Mucosa of rectum (tissue), 2 donors: ENCODE results near the gene STX4.

Source experiments
- H3K27ac ChIP-seq, 2 donors: one replicate each; pipeline ENCODE4 v1.7.0; 2013; ENCODE audit warnings: inconsistent platforms in 2 of 2, low read depth in 2 of 2, low read length in 2 of 2
- H3K27me3 ChIP-seq, 2 donors: one replicate each; pipeline ENCODE4 v1.7.0; 2013; ENCODE audit warnings: low read length in 2 of 2; ENCODE audit not compliant: control insufficient read depth in 2 of 2, insufficient read depth in 2 of 2
- H3K36me3 ChIP-seq, 2 donors: one replicate each; pipeline ENCODE4 v1.7.0; 2013; ENCODE audit warnings: low read length in 2 of 2; ENCODE audit not compliant: control insufficient read depth in 2 of 2, insufficient read depth in 2 of 2
- H3K4me1 ChIP-seq, 2 donors: one replicate each; pipeline ENCODE4 v1.7.0; 2013; ENCODE audit warnings: low read length in 2 of 2, mild to moderate bottlenecking in 1 of 2; ENCODE audit not compliant: control insufficient read depth in 2 of 2, insufficient read depth in 2 of 2
- H3K4me3 ChIP-seq, 2 donors: one replicate each; pipeline ENCODE4 v1.7.0; 2013; ENCODE audit warnings: low read length in 2 of 2
- H3K9ac ChIP-seq, 2 donors: one replicate each; pipeline ENCODE4 v1.7.0; 2013; ENCODE audit warnings: low read length in 2 of 2, low read depth in 1 of 2, mild to moderate bottlenecking in 1 of 2
- H3K9me3 ChIP-seq, 2 donors: one replicate each; pipeline ENCODE4 v1.7.0; 2013; ENCODE audit warnings: low read length in 2 of 2; ENCODE audit not compliant: control insufficient read depth in 2 of 2
- donor health status: healthy.
- donor health status: Normal muscosa, but diverticular disease.

STX4 gene

GRCh38 chr16:31000671-31001382 lies 32.5 kb upstream of the STX4 start:
- H3K27me3 ChIP-seq = peaks cover 0 to 9% of the 10 kb centered on the region in 2 donors
- no peak overlapping the region for H3K27ac ChIP-seq
- H3K9ac ChIP-seq = no peak overlapping the region
- H3K36me3 ChIP-seq = no peaks in the 10 kb centered on the region
- no peak overlapping the region for H3K4me3 ChIP-seq
- H3K4me1 ChIP-seq = peaks cover 4 to 12% of the 10 kb centered on the region in 2 donors
- H3K9me3 ChIP-seq = no peaks in the 10 kb centered on the region

GRCh38 chr16:31001507-31002249 lies 31.7 kb upstream of the STX4 start:
- Histone ChIP-seq H3K36me3 (no peaks in the 10 kb centered on the region), H3K9ac (no peak overlapping the region), H3K9me3 (no peaks in the 10 kb centered on the region), H3K4me1 (peaks cover 2 to 8% of the 10 kb centered on the region in 2 donors), H3K27me3 (peaks cover 0 to 9% of the 10 kb centered on the region in 2 donors), H3K4me3 (no peak overlapping the region), H3K27ac (no peak overlapping the region)

GRCh38 chr16:31002250-31002700 lies 31.1 kb upstream of the STX4 start:
- no peak overlapping the region for H3K9ac ChIP-seq
- H3K27me3 ChIP-seq = peaks cover 0 to 11% of the 10 kb centered on the region in 2 donors
- no peaks in the 10 kb centered on the region for H3K36me3 ChIP-seq
- peaks cover 0 to 4% of the 10 kb centered on the region in 2 donors for H3K4me1 ChIP-seq
- H3K9me3 ChIP-seq = no peaks in the 10 kb centered on the region
- no peak overlapping the region for H3K27ac ChIP-seq
- no peak overlapping the region for H3K4me3 ChIP-seq

GRCh38 chr16:31002862-31003341 lies 30.5 kb upstream of the STX4 start:
- H3K9ac ChIP-seq = no peak overlapping the region
- H3K4me1 ChIP-seq = no peaks in the 10 kb centered on the region
- H3K27me3 ChIP-seq = peaks cover 5 to 12% of the 10 kb centered on the region in 2 donors
- no peaks in the 10 kb centered on the region for H3K36me3 ChIP-seq
- no peak overlapping the region for H3K27ac ChIP-seq
- no peak overlapping the region for H3K4me3 ChIP-seq
- no peaks in the 10 kb centered on the region for H3K9me3 ChIP-seq

GRCh38 chr16:31003744-31004143 lies 29.6 kb upstream of the STX4 start:
- H3K9ac ChIP-seq = no peak overlapping the region
- H3K27me3 ChIP-seq = peaks cover 6 to 14% of the 10 kb centered on the region in 2 donors
- no peaks in the 10 kb centered on the region for H3K9me3 ChIP-seq
- H3K27ac ChIP-seq = no peak overlapping the region
- H3K4me3 ChIP-seq = no peak overlapping the region
- no peaks in the 10 kb centered on the region for H3K36me3 ChIP-seq
- H3K4me1 ChIP-seq = no peaks in the 10 kb centered on the region

- Histone ChIP-seq H3K4me1 (no peaks in the 10 kb centered on the region), H3K27me3 (peaks cover 15 to 17% of the 10 kb centered on the region in 2 donors), H3K4me3 (no peak overlapping the region), H3K36me3 (no peaks in the 10 kb centered on the region), H3K9ac (no peak overlapping the region), H3K27ac (no peak overlapping the region), H3K9me3 (no peaks in the 10 kb centered on the region)
Measured at GRCh38 chr16:31004658-31005057, 28.7 kb upstream of the STX4 start.

- Histone ChIP-seq H3K4me3 (no peak overlapping the region), H3K27me3 (peaks cover 19 to 21% of the 10 kb centered on the region in 2 donors), H3K27ac (no peak overlapping the region), H3K9me3 (no peaks in the 10 kb centered on the region), H3K4me1 (no peaks in the 10 kb centered on the region), H3K9ac (no peak overlapping the region), H3K36me3 (no peaks in the 10 kb centered on the region)
Measured at GRCh38 chr16:31005350-31006085, 27.8 kb upstream of the STX4 start.

GRCh38 chr16:31006086-31006385 lies 27.3 kb upstream of the STX4 start:
- Histone ChIP-seq H3K36me3 (no peaks in the 10 kb centered on the region), H3K9me3 (no peaks in the 10 kb centered on the region), H3K27ac (no peak overlapping the region), H3K4me1 (no peaks in the 10 kb centered on the region), H3K4me3 (no peak overlapping the region), H3K9ac (no peak overlapping the region), H3K27me3 (peaks cover 22 to 24% of the 10 kb centered on the region in 2 donors)

GRCh38 chr16:31006589-31006988 lies 26.8 kb upstream of the STX4 start:
- Histone ChIP-seq H3K27ac (no peak overlapping the region), H3K36me3 (no peaks in the 10 kb centered on the region), H3K4me1 (no peaks in the 10 kb centered on the region), H3K4me3 (no peak overlapping the region), H3K9me3 (no peaks in the 10 kb centered on the region), H3K27me3 (peaks cover 28 to 29% of the 10 kb centered on the region in 2 donors), H3K9ac (no peak overlapping the region)

- H3K9ac ChIP-seq = no peak overlapping the region
- H3K4me1 ChIP-seq = no peaks in the 10 kb centered on the region
- peaks cover 28 to 34% of the 10 kb centered on the region in 2 donors for H3K27me3 ChIP-seq
- no peaks in the 10 kb centered on the region for H3K9me3 ChIP-seq
- no peak overlapping the region for H3K27ac ChIP-seq
- no peak overlapping the region for H3K4me3 ChIP-seq
- H3K36me3 ChIP-seq = no peaks in the 10 kb centered on the region
Measured at GRCh38 chr16:31007684-31008083, 25.7 kb upstream of the STX4 start.
